Gastroesophageal sphincter (tissue), 3 donors: ENCODE results near the gene GATAD2B.
"Not testable (repeated sequence)": the region's sequence is repeated elsewhere in the genome, so short reads cannot be mapped to it uniquely, and the experiment has no call there.

ENCODE experiments used
- CTCF ChIP-seq, 4 experiments: fragments of 200-600 bp in 2 of 4; fragments of 450-650 bp in 2 of 4; sonication (generic) in 1 of 4; IDR thresholded peaks; one replicate each; pipeline ENCODE4 v1.5.1; 2017 to 2019; ENCODE audit warnings: antibody characterized with exemption in 4 of 4, mild to moderate bottlenecking in 2 of 4, moderate library complexity in 2 of 4
- POLR2A ChIP-seq, 2 donors: fragments of 450-650 bp; IDR thresholded peaks; one replicate each; pipeline ENCODE4 v1.6.1; 2017; ENCODE audit warnings: antibody characterized with exemption in 2 of 2, mild to moderate bottlenecking in 2 of 2, moderate library complexity in 1 of 2
- POLR2AphosphoS5 ChIP-seq: sonication (generic); formaldehyde crosslinking; IDR thresholded peaks from one replicate; pipeline ENCODE4 v1.6.1; 2017; ENCODE audit warnings: antibody characterized with exemption

GRCh38 chr1:153905908-153906307, 16.9 kb downstream of the GATAD2B start:
- not testable (repeated sequence) for TF ChIP-seq POLR2AphosphoS5; CTCF (IDR thresholded peaks at IDR 0.05); POLR2A (IDR thresholded peaks at IDR 0.05)
